Measurements from ENCODE around the gene HSFX2.
"Not testable (repeated sequence)": the region's sequence is repeated elsewhere in the genome, so short reads cannot be mapped to it uniquely, and the experiment has no call there.

Gene HSFX2

GRCh38 chrX:149546962-149547361 lies 48.2 kb downstream of the HSFX2 start:
- H3K27ac ChIP-seq (ENCODE audit: low read depth, low read length); H2AFZ ChIP-seq (ENCODE audit: low read depth, low read length, severe bottlenecking); H3K9me2 ChIP-seq (replicated peaks; ENCODE audit: insufficient read depth, low read length); H3K9ac ChIP-seq (ENCODE audit: low read length); H3K36me3 ChIP-seq (ENCODE audit: low read length); H3F3A ChIP-seq (ENCODE audit: insufficient read depth); H3K27me3 ChIP-seq (ENCODE audit: low read length); H3K4me3 ChIP-seq (ENCODE audit: insufficient read depth, low read length, poor library complexity, severe bottlenecking); H3K4me2 ChIP-seq (ENCODE audit: low read depth, low read length, poor library complexity, severe bottlenecking); H3K79me2 ChIP-seq (ENCODE audit: insufficient read depth, low read length); H3K9me3 ChIP-seq (ENCODE audit: insufficient read depth, low read length); H4K20me1 ChIP-seq (ENCODE audit: low read depth, low read length): not testable (repeated sequence)

DNA sequence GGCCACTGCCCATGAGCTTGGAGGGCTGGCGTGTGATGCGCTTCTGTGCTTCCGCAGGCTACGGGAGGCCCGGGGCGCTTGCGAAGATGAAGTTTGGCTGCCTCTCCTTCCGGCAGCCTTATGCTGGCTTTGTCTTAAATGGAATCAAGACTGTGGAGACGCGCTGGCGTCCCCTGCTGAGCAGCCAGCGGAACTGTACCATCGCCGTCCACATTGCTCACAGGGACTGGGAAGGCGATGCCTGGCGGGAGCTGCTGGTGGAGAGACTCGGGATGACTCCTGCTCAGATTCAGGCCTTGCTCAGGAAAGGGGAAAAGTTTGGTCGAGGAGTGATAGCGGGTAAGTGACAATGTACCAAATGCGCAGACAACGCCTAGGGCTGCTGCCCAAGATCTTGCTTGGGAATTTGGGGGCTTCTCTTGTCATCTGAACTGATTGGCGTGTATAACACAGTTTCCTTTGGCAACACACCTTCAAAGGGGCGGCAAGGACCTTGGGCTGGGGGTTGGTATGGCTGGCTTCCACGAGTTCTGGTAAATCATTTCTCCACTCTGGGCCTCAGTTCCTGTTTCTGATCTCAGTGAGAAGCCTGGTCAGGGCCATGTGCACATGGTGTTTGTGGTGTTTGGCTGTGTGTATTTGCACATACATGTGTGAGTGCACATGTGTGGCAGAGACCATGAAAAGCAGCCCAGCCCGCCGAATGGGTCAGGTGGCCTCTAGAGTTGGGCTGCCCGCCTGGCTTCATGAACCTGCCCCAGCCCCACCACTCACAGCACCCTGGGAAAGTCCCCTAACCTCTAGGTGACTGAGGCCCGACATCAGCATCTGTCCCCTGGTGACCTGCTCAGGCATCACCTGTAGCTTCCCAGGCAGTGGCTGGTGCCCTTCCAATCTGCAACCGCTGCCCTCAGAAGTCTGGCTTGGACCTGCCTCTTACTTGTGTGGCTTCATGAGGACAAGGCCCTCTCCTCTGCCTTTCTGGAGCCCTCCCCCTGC lies 49.3 kb downstream of the HSFX2 start:
- H3F3A ChIP-seq (ENCODE audit: insufficient read depth); H4K20me1 ChIP-seq (ENCODE audit: low read depth, low read length); H3K27me3 ChIP-seq (ENCODE audit: low read length); H3K9me3 ChIP-seq (ENCODE audit: insufficient read depth, low read length); H2AFZ ChIP-seq (ENCODE audit: low read depth, low read length, severe bottlenecking); H3K27ac ChIP-seq (ENCODE audit: low read depth, low read length); H3K4me2 ChIP-seq (ENCODE audit: low read depth, low read length, poor library complexity, severe bottlenecking); H3K79me2 ChIP-seq (ENCODE audit: insufficient read depth, low read length); H3K4me3 ChIP-seq (ENCODE audit: insufficient read depth, low read length, poor library complexity, severe bottlenecking); H3K9me2 ChIP-seq (replicated peaks; ENCODE audit: insufficient read depth, low read length); H3K36me3 ChIP-seq (ENCODE audit: low read length); H3K9ac ChIP-seq (ENCODE audit: low read length): not testable (repeated sequence)

Measured in SU-DHL-6 (cell line).